DMS53 treated with DMSO at 0.1 percent for 48 hours (cell line): ENCODE data around the gene NBEAL1.
"Not testable (repeated sequence)": the region's sequence is repeated elsewhere in the genome, so short reads cannot be mapped to it uniquely, and the experiment has no call there.

Experiments used
- DNase-seq: peaks from one replicate; lab custom pipeline; 2025; ENCODE audit not compliant: unreplicated experiment; lab: John Stamatoyannopoulos, UW

Gene NBEAL1

GRCh38 chr2:203105996-203106395, 91.3 kb downstream of the NBEAL1 start:
- DNase-seq = no peak

GRCh38 chr2:203110496-203110895, 95.8 kb downstream of the NBEAL1 start:
- not testable (repeated sequence) for DNase-seq

GRCh38 chr2:203112342-203112741, 97.7 kb downstream of the NBEAL1 start:
- no peak for DNase-seq

- not testable (repeated sequence) for DNase-seq
These were observed 100.6 kb downstream of the NBEAL1 start for GRCh38 chr2:203115201-203115700.

- no peak for DNase-seq
These were observed 107.8 kb downstream of the NBEAL1 start for GRCh38 chr2:203122317-203122986.

- no peak for DNase-seq
These were observed 112.3 kb downstream of the NBEAL1 start for GRCh38 chr2:203126996-203127395.

- DNase-seq = no peak
These were observed 120.4 kb downstream of the NBEAL1 start for GRCh38 chr2:203135105-203135504.

GRCh38 chr2:203143391-203143790, 128.7 kb downstream of the NBEAL1 start:
- no peak for DNase-seq

GRCh38 chr2:203149194-203149593, 134.5 kb downstream of the NBEAL1 start:
- no peak for DNase-seq

GRCh38 chr2:203155406-203155805, 140.7 kb downstream of the NBEAL1 start:
- no peak for DNase-seq

- DNase-seq = not testable (repeated sequence)
These were observed 148.0 kb downstream of the NBEAL1 start for GRCh38 chr2:203162722-203163121.

GRCh38 chr2:203164311-203164935, 149.7 kb downstream of the NBEAL1 start:
- no peak for DNase-seq

- no peak for DNase-seq
These were observed 153.1 kb downstream of the NBEAL1 start for GRCh38 chr2:203167751-203168150.

- DNase-seq = no peak
These were observed 155.8 kb downstream of the NBEAL1 start for GRCh38 chr2:203170502-203170901.

GRCh38 chr2:203175371-203175770, 160.7 kb downstream of the NBEAL1 start:
- DNase-seq = no peak

- DNase-seq = peak; percentile 23
These were observed 162.7 kb downstream of the NBEAL1 start for GRCh38 chr2:203177361-203177760.

GRCh38 chr2:203185864-203186263, 171.2 kb downstream of the NBEAL1 start:
- no peak for DNase-seq

GRCh38 chr2:203190547-203190946, 175.9 kb downstream of the NBEAL1 start:
- DNase-seq = not testable (repeated sequence)

- DNase-seq = not testable (repeated sequence)
These were observed 176.4 kb downstream of the NBEAL1 start for GRCh38 chr2:203191026-203191425.

GRCh38 chr2:203191961-203192360, 177.3 kb downstream of the NBEAL1 start:
- no peak for DNase-seq

- DNase-seq = no peak
These were observed 180.8 kb downstream of the NBEAL1 start for GRCh38 chr2:203195331-203196036.

GRCh38 chr2:203200866-203201265, 186.2 kb downstream of the NBEAL1 start:
- DNase-seq = no peak
